H1 (cell line): ENCODE measurements around the gene AIG1. TPM values are rescaled to one million over a fixed set of nuclear protein-coding genes. Genes with fewer than 3 reads are reported as not detected.

ENCODE experiments used
- CTCF ChIA-PET: fragments of 300-600 bp; sonication (Branson Sonifier 250); formaldehyde crosslinking; loops from one replicate; lab custom pipeline; 2021; ENCODE audit not compliant: partially characterized antibody; lab: Charles Lee
- POLR2A ChIA-PET: fragments of 300-600 bp; sonication (Branson Sonifier 250); formaldehyde crosslinking; loops from one replicate; lab custom pipeline; 2021; ENCODE audit warnings: inconsistent platforms; ENCODE audit not compliant: partially characterized antibody; lab: Charles Lee
- DNase-seq, 2 experiments: peaks; one replicate each; pipeline versions ENCODE4 v3.0.0 to v3.0.0-alpha.2; 2010 to 2022; ENCODE audit warnings: low spot score in 2 of 2, low read depth in 1 of 2, mixed read lengths in 1 of 2
- FAIRE-seq: peaks from 2 replicates; lab custom pipeline; 2011; peaks lifted over from hg19 to GRCh38; lab: Jason Lieb, UNC
- H2AFZ ChIP-seq: 2 replicates; pipeline ENCODE4 v1.8.1; 2012; ENCODE audit warnings: low read length, inconsistent platforms
- H2AK5ac ChIP-seq: 2 replicates; pipeline ENCODE4 v1.6.1; 2013; ENCODE audit warnings: low read depth, low read length
- H2BK120ac ChIP-seq: replicated peaks from 2 replicates; pipeline ENCODE3; 2013; ENCODE audit warnings: low read depth, low read length, inconsistent platforms
- H2BK12ac ChIP-seq: 2 replicates; pipeline ENCODE4 v1.6.1; 2013; ENCODE audit warnings: low read depth, low read length
- H2BK15ac ChIP-seq: 2 replicates; pipeline ENCODE4 v1.6.1; 2013; ENCODE audit warnings: low read length
- H2BK20ac ChIP-seq: 2 replicates; pipeline ENCODE4 v1.6.1; 2013; ENCODE audit warnings: low read length
- H2BK5ac ChIP-seq: 2 replicates; pipeline ENCODE4 v1.6.1; 2013; ENCODE audit warnings: low read depth, low read length
- H3K14ac ChIP-seq: 2 replicates; pipeline ENCODE4 v1.6.1; 2013; ENCODE audit warnings: inconsistent platforms; ENCODE audit not compliant: insufficient read length
- H3K18ac ChIP-seq: 2 replicates; pipeline ENCODE4 v1.6.1; 2013; ENCODE audit warnings: low read length; ENCODE audit errors: extremely low read depth
- H3K23ac ChIP-seq: 2 replicates; pipeline ENCODE4 v1.6.1; 2013; ENCODE audit warnings: inconsistent platforms; ENCODE audit not compliant: insufficient read length
- H3K23me2 ChIP-seq: 2 replicates; pipeline ENCODE4 v1.6.1; 2013; ENCODE audit warnings: low read depth, low read length
- H3K27ac ChIP-seq: 2 replicates; pipeline ENCODE4 v1.6.1; 2011; ENCODE audit warnings: low read depth, low read length, inconsistent platforms
- H3K27me3 ChIP-seq, 4 experiments: replicated peaks in 1 of 4; 1 replicate in 1 of 4; 2 replicates in 3 of 4; pipeline versions ENCODE4 v1.6.1 to v1.8.1; 2011 to 2013; ENCODE audit warnings: low read length in 3 of 4, mild to moderate bottlenecking in 3 of 4, inconsistent platforms in 2 of 4, mixed read lengths in 2 of 4, moderate library complexity in 1 of 4; ENCODE audit not compliant: control insufficient read depth in 3 of 4, insufficient read depth in 3 of 4; ENCODE audit errors: extremely low read depth in 1 of 4
- H3K36me3 ChIP-seq, 4 experiments: 2 replicates each; pipeline versions ENCODE4 v1.6.1 to v1.8.1; 2011 to 2013; ENCODE audit warnings: mild to moderate bottlenecking in 4 of 4, low read length in 3 of 4, moderate library complexity in 2 of 4, control low read depth in 1 of 4, inconsistent platforms in 1 of 4; ENCODE audit not compliant: insufficient read depth in 4 of 4, control insufficient read depth in 2 of 4
- H3K4ac ChIP-seq: replicated peaks from 2 replicates; pipeline ENCODE3; 2013; ENCODE audit warnings: low read length, low read depth, mixed read lengths, inconsistent platforms; ENCODE audit not compliant: insufficient read length
- H3K4me1 ChIP-seq, 4 experiments: replicated peaks in 1 of 4; 1 replicate in 1 of 4; 2 replicates in 3 of 4; pipeline versions ENCODE4 v1.6.1 to v1.8.1; 2011 to 2013; ENCODE audit warnings: low read length in 3 of 4, inconsistent platforms in 2 of 4, mixed read lengths in 1 of 4; ENCODE audit not compliant: insufficient read depth in 4 of 4, control insufficient read depth in 3 of 4
- H3K4me2 ChIP-seq, 2 experiments: 2 replicates each; pipeline versions ENCODE4 v1.6.1 to v1.8.1; 2011 to 2013; ENCODE audit warnings: low read depth in 2 of 2, low read length in 2 of 2, control low read depth in 1 of 2, inconsistent platforms in 1 of 2, mild to moderate bottlenecking in 1 of 2; ENCODE audit not compliant: insufficient read depth in 1 of 2
- H3K4me3 ChIP-seq, 4 experiments: fragments of 200-600, 300-600 bp in 1 of 4; sonication (generic), shearing (Covaris generic), sonication (Bioruptor Twin) in 1 of 4; 2 replicates each; pipeline versions ENCODE4 v1.5.1 to v1.8.1; 2011 to 2016; ENCODE audit warnings: low read length in 4 of 4, low read depth in 3 of 4, control low read depth in 2 of 4, inconsistent platforms in 2 of 4, mild to moderate bottlenecking in 2 of 4, mixed read lengths in 1 of 4, moderate library complexity in 1 of 4; ENCODE audit not compliant: insufficient read depth in 2 of 4; ENCODE audit errors: extremely low read depth in 1 of 4
- H3K56ac ChIP-seq: replicated peaks from 2 replicates; pipeline ENCODE3; 2013; ENCODE audit warnings: low read depth, mild to moderate bottlenecking, mixed read lengths, low read length, inconsistent platforms; ENCODE audit not compliant: insufficient read length
- H3K79me1 ChIP-seq: 2 replicates; pipeline ENCODE4 v1.6.1; 2013; ENCODE audit warnings: low read depth, low read length, control low read depth
- H3K79me2 ChIP-seq, 2 experiments: 2 replicates each; pipeline versions ENCODE4 v1.6.1 to v1.8.1; 2012 to 2013; ENCODE audit warnings: low read length in 2 of 2, mild to moderate bottlenecking in 2 of 2, inconsistent platforms in 1 of 2; ENCODE audit not compliant: insufficient read depth in 2 of 2, control insufficient read depth in 1 of 2
- H3K9ac ChIP-seq, 4 experiments: replicated peaks in 1 of 4; 1 replicate in 1 of 4; 2 replicates in 3 of 4; pipeline versions ENCODE4 v1.6.1 to v1.8.1; 2011 to 2013; ENCODE audit warnings: low read depth in 3 of 4, low read length in 3 of 4, control low read depth in 2 of 4, mild to moderate bottlenecking in 2 of 4, moderate library complexity in 2 of 4, inconsistent platforms in 1 of 4; ENCODE audit errors: extremely low read depth in 1 of 4
- H3K9me3 ChIP-seq, 2 experiments: 2 replicates each; pipeline versions ENCODE4 v1.6.1 to v1.8.1; 2012 to 2013; ENCODE audit warnings: mild to moderate bottlenecking in 2 of 2, moderate library complexity in 2 of 2, control low read depth in 1 of 2, inconsistent platforms in 1 of 2, low read depth in 1 of 2, low read length in 1 of 2, mixed read lengths in 1 of 2; ENCODE audit not compliant: insufficient read depth in 2 of 2
- H4K20me1 ChIP-seq, 2 experiments: replicated peaks in 1 of 2; 2 replicates each; pipeline versions ENCODE3 to v1.8.1; 2011 to 2013; ENCODE audit warnings: inconsistent platforms in 2 of 2, low read length in 2 of 2, mild to moderate bottlenecking in 1 of 2; ENCODE audit not compliant: insufficient read depth in 2 of 2, control insufficient read depth in 1 of 2
- H4K5ac ChIP-seq: 2 replicates; pipeline ENCODE4 v1.6.1; 2013; ENCODE audit warnings: low read length, low read depth, mixed read lengths, inconsistent platforms; ENCODE audit not compliant: insufficient read length
- H4K8ac ChIP-seq: 2 replicates; pipeline ENCODE4 v1.8.0; 2013; ENCODE audit warnings: mild to moderate bottlenecking, moderate library complexity, low read length, inconsistent platforms; ENCODE audit not compliant: insufficient read depth; ENCODE audit errors: extremely low read depth
- H4K91ac ChIP-seq: replicated peaks from 2 replicates; pipeline ENCODE3; 2013; ENCODE audit warnings: low read length, mixed read lengths, inconsistent platforms; ENCODE audit not compliant: insufficient read length
- BCL11A ChIP-seq, 2 experiments: IDR thresholded peaks; one replicate each; pipeline ENCODE4 v1.6.1; 2011; ENCODE audit warnings: low read depth in 2 of 2, low read length in 2 of 2, mild to moderate bottlenecking in 2 of 2
- EGR1 ChIP-seq: IDR thresholded peaks from 2 replicates; pipeline ENCODE4 v1.6.1; 2011; ENCODE audit warnings: low read depth, low read length, borderline replicate concordance
- JUND ChIP-seq: IDR thresholded peaks from 2 replicates; pipeline ENCODE4 v1.6.1; 2011; ENCODE audit warnings: mild to moderate bottlenecking, improper control_type of control experiment, low read length
- POLR2AphosphoS5 ChIP-seq: IDR thresholded peaks from 2 replicates; pipeline ENCODE4 v1.6.1; 2011; ENCODE audit warnings: low read depth, low read length
- RXRA ChIP-seq: IDR thresholded peaks from 2 replicates; pipeline ENCODE4 v1.6.1; 2011; ENCODE audit warnings: low read depth, mild to moderate bottlenecking, low read length, moderate library complexity; ENCODE audit not compliant: insufficient read depth
- SAP30 ChIP-seq: fragments of 300-600 bp; sonication (generic); IDR thresholded peaks from 2 replicates; pipeline ENCODE4 v1.7.1; 2012; ENCODE audit warnings: low read length, moderate library complexity, mild to moderate bottlenecking, inconsistent platforms; ENCODE audit not compliant: insufficient read depth, insufficient replicate concordance
- SIN3A ChIP-seq, 2 experiments: IDR thresholded peaks in 1 of 2; conservative IDR thresholded peaks in 1 of 2; 2 replicates each; pipeline ENCODE4 v1.6.1; 2011 to 2012; ENCODE audit warnings: low read length in 2 of 2, improper control_type of control experiment in 1 of 2, low read depth in 1 of 2, mild to moderate bottlenecking in 1 of 2
- TAF7 ChIP-seq: optimal IDR thresholded peaks from 2 replicates; pipeline ENCODE3; 2011; ENCODE audit warnings: low read depth, mild to moderate bottlenecking, inconsistent platforms, low read length, moderate library complexity, borderline replicate concordance
- WGBS, 2 experiments: shearing (Covaris generic) in 1 of 2; methylation state at CpG; one replicate each; pipeline versions ENCODE4 v1.1.6 to v1.1.7; 2013 to 2015; ENCODE audit warnings: low lambda C conversion rate in 2 of 2, mixed read lengths in 2 of 2, inconsistent platforms in 1 of 2, low coverage in 1 of 2, missing lambda C conversion rate in 1 of 2; ENCODE audit not compliant: insufficient replicate concordance in 2 of 2, insufficient coverage in 1 of 2, insufficient read length in 1 of 2; ENCODE audit errors: extremely low coverage in 1 of 2, missing lambda C conversion rate in 1 of 2; 5-methylcytosine and 5-hydroxymethylcytosine counted together
- polyA plus RNA-seq, 7 experiments: library from polyadenylated mRNA; depleted of rRNA in 3 of 7; stranded (reverse) in 5 of 7; unstranded in 2 of 7; fragments of >200 nt in 5 of 7; fragments of 200-250 nt in 2 of 7; gene quantifications; 1 replicate in 5 of 7; 2 replicates in 1 of 7; 4 replicates in 1 of 7; pipeline versions ENCODE4 v1.2.1 to v1.2.3, GENCODE V29; 2011 to 2013; ENCODE audit warnings: missing spikeins in 2 of 7, mixed read lengths in 2 of 7
- total RNA-seq: library from RNA; stranded (reverse); fragmentation: NEBNext Ultra II Directional; extraction: Animal tissue kit (Norgen Biotek cat#: 25700); gene quantifications from 2 replicates; pipeline ENCODE4 v1.2.1, GENCODE V29; 2021

AIG1 gene
- total and polyA plus RNA-seq, 2 of the 8 experiments (the other 6 are each of a cell fraction or from before 2014, with no cell fraction given) = 56.6 to 58.4 TPM

DNA sequence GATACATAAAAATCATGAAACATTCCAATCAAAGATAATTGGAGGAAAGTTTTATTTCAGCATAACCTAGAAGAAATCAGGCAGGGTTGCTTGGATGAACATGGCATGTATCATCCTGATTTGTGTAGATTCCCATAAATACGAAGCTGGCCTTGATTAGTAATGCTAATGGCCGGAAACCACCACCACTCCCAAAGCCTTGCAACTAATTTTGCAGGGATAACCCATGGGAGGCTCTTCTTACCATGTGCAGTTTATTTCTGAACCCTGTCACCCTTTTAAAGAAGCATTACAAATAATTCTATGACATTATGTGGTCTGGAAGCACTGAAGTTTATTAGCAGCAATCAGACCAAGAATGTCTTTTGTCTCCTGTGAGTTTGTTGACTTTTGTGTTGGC, 80.8 kb downstream of the AIG1 start:
- H3K23me2 ChIP-seq = no peaks in the 10 kb centered on the region
- no peak overlapping the region for H4K5ac ChIP-seq
- FAIRE-seq = no peak
- no peak overlapping the region for H3K4ac ChIP-seq
- DNase-seq = no peak
- POLR2A ChIA-PET = interaction anchor here (1.3 kb wide), 1 partner anchor 10 kb away, joined by 3 read pairs; no protein-coding TSS in a partner anchor
- H3K9me3 ChIP-seq = no peaks in the 10 kb centered on the region
- no peak overlapping the region for H3K27ac ChIP-seq
- H4K8ac ChIP-seq = no peak overlapping the region
- H4K20me1 ChIP-seq = peaks cover 0 to 3% of the 10 kb centered on the region in 2 experiments
- no peaks in the 10 kb centered on the region for H3K79me1 ChIP-seq
- H3K4me2 ChIP-seq = no peak overlapping the region
- no peak overlapping the region for H2AK5ac ChIP-seq
- H3K79me2 ChIP-seq = no peaks in the 10 kb centered on the region
- no peak overlapping the region for H2BK20ac ChIP-seq
- H3K27me3 ChIP-seq = no peaks in the 10 kb centered on the region
- H2BK12ac ChIP-seq = no peak overlapping the region
- H3K4me3 ChIP-seq = no peak overlapping the region
- H4K91ac ChIP-seq = no peak overlapping the region
- no peak overlapping the region for H3K9ac ChIP-seq
- no peaks in the 10 kb centered on the region for H3K4me1 ChIP-seq
- CTCF ChIA-PET = no interaction called here
- H2BK120ac ChIP-seq = no peak overlapping the region
- H3K56ac ChIP-seq = no peak overlapping the region
- H3K14ac ChIP-seq = no peak overlapping the region
- no peak overlapping the region for H2BK5ac ChIP-seq
- no peak overlapping the region for H3K23ac ChIP-seq
- H3K18ac ChIP-seq = no peak overlapping the region
- H2BK15ac ChIP-seq = no peak overlapping the region
- no peak overlapping the region for H2AFZ ChIP-seq
- peaks cover 0 to 11% (median 0%) of the 10 kb centered on the region in 4 experiments; a peak in 4 of 8 replicates for H3K36me3 ChIP-seq
- 86% methylated on average over 2 of the region's 2 CpGs; no CpG with 5 or more reads in 1 of the 2 experiments for WGBS, 2 experiments
- TF ChIP-seq POLR2AphosphoS5 = no peak
- TF ChIP-seq EGR1 = no peak
- no peak for TF ChIP-seq SIN3A (conservative IDR thresholded peaks at IDR 0.05 in 1 of 2, IDR thresholded peaks at IDR 0.05 in 1 of 2; ENCODE audit: low read depth in 1 of 2, low read length in 2 of 2)
- TF ChIP-seq RXRA = no peak
- TF ChIP-seq TAF7 = no peak
- TF ChIP-seq JUND = no peak
- TF ChIP-seq SAP30 = no peak
- no peak for TF ChIP-seq BCL11A (IDR thresholded peaks at IDR 0.05; ENCODE audit: low read depth in 2 of 2, low read length in 2 of 2)
